HUDEP-2 (cell line): Measurements from ENCODE around the gene RBP3.
A peak's percentile ranks its signal among the peaks of the same experiment; 100 is the strongest.

Experiments used
- DNase-seq, 76 experiments: peaks; one replicate each; lab custom pipeline; 2025; ENCODE audit not compliant: unreplicated experiment in 76 of 76; lab: John Stamatoyannopoulos, UW

The RBP3 gene

DNA sequence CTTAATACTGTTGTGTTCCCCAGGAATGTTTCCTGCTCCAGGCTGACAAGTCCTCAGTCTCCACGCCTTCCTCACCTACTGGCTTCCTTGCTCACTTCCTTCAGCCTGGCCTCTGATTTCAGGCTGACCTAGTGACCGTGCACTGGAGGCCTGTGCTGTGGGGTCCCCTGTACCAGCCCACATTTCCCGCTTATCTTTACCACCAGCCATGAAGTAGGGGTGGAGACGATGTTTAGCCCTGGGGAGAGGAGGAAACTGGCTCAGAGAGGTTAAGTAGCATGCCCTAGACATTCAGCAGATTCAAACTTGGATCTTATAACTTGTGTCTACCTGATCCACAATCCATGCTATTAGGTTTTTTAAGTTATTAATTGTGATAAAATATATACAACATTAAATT is 40.7 kb downstream of the RBP3 start:
- DNase-seq: no peak

DNA sequence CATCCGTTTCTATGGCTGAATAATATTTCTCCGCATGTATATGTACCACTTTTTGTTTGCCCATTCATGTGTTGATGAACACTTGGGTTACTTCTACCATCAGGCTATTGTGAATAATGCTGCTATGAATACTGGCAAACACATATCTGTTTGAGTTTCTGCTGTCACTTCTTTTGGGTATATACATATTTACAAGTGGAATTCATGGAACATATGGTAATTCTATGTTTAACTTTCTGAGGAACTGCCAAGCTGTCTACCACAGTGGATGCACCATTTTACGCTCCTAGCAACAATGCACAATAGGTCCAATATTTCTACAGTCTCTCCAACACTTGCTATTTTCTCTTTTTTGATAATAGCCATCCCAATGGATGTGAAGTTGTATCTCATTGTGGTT is 41.5 kb downstream of the RBP3 start:
- DNase-seq: no peak

DNA sequence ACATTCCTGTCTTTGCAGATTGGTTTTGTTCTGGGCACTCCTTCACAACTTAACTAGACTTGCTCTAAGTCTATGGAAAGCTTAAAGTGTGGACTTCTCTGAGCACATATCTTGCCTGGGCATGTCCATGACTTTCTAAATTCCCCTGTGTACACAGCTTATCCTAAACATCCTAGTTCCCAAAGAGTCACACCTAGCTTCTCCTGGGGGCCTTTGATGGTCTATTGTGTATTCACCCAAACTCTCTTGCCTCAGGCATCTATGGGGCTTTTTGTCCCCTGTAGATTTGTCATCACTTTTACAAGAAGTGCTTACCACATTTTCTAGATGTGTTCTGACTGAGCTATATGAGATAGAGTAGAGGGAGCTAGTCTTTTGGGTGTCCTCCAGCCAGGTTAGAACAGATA is 48.2 kb downstream of the RBP3 start:
- DNase-seq: no peak

DNA sequence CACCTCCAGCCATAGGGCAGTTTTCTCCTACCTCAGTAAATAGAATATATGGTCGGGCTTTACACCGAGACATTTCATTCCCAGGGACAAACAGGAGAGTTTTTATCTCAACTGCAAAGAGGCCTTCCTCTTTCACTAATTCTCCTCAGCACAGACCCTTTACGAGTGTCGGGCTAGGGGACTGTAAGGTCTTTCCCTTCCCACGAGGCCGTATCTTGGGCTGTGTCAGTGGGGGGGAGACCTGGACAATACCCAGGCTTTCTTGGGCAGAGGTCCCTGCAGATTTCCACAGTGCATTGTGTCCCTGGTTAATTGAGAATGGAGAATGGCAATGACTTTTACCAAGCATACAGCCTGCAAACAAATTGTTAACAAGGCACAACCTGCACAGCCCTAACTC is 49.1 kb downstream of the RBP3 start:
- DNase-seq: no peak

DNA sequence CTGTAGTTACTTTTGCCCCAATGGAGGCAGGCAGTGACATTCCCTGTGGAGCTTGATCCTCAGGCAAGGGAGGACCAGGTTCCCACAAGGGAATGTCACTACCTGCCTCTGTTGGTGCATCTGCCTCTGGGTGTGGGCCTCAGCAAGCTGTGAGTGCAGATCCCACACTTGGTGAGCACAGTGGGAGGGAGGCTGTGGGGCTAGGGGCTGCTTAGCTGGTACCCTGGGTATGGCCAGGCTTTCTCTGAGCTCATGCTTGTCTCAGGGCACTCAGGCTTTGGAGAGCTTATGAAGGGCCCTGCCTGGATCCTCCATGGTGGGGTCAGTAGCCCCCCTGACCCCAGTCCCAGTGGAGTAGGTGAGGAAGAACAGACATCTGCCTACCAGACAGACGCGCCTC is 52.1 kb downstream of the RBP3 start:
- no peak for DNase-seq

DNA sequence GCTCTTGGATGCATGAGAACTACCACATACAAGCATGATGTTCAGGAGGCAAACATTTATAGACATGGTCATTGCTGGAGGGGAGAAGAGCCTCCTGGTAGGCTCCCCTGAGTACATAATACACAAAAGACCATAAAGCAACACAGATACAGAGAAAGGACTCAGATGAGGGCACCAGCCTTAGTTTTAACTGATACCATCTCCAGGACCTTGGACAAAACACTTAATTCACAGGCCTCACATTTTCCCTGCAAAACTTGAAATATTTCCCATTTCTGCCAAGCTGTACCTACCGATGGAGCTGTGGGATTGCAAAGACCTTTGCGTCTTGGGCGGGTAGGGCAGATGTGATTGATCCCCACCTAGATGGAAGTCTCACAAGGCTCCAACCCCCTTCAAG is 52.6 kb downstream of the RBP3 start:
- no peak for DNase-seq

DNA sequence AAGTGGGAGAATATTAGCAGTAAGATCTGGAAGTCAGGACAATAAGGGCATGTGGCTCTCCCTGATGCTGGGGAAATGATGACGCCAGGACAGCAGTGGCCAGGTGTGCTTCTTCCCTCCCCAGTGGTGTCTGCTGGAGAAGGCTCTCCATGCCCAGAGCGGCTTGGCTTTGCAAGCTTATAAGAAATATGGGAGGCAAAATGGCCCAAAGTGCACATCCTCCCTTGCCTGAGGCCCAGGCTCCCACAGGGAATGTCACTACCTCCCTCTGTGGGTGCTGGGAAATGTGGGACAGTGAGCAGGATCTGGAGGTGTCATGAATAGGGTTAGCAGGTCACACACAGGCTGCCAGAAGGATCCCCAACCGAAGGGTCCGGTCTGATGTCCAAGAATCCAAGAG is 53.0 kb downstream of the RBP3 start:
- DNase-seq: no peak

DNA sequence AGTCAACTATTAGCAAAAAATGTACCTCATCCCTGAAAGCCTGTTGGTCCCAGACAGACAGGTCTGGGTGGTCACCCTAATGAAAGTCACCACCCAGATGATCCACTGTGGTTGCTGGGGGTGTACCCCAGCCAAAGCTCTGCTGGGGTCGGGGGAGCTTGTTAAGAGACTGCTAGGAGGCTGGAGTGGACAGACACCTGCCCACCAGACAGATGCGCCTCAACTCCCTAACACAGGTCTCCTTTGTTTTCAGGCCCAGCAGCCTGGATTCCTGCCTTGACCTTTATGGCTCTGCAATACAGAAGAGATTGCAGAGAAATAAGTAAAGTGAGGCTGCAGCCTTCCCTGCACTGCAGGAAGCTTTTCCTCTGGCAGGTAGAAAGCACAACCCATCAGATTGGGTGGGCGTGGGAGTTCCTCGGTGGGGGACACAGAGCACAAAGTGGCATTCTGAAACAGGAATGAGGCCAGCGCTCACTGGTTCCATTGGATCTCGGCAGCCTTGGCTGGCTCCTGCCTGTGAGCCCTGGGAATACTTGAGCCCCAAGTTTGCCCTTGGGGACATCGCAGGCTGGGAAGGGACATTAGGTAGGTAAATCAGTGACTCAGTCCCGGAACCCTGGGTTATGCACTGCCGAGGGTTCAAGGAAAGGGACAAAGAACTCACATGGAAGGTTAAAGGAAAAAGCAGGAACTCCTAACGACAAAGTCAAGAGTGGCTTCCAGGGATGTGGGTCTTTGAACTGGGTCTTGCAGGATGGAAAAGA is 53.9 kb downstream of the RBP3 start:
- DNase-seq: no peak

DNA sequence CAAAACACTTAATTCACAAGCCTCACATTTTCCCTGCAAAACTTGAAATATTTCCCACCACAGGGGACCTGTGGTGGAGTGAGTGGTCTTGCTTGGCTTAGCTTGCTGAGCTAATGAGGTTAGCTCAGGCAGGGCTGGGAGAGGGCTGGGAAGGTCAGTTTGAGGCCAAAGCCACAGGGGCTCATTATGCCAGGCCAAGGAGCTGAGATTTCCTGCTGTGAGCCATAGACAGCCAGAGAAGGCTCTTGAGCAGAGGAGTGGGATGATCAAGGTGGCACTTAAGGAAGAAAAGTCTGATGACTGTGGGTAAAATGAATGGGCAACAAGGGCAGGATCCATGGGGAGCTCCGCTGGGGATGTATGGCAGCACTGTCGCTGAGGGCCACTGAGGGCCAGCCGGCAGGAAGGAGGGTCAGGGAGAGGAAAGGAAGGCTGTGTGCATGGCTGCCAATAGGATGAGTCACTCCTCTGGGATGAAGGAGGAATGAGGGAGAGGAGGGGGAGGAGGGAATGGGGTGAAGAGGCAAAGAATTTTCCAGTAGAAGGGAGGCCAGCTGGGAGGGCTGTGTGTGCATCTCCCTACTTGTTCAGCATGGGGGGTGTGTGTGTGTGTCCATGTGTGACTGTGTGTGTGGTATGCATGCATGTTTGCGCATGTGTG is 54.6 kb downstream of the RBP3 start:
- no peak for DNase-seq

DNA sequence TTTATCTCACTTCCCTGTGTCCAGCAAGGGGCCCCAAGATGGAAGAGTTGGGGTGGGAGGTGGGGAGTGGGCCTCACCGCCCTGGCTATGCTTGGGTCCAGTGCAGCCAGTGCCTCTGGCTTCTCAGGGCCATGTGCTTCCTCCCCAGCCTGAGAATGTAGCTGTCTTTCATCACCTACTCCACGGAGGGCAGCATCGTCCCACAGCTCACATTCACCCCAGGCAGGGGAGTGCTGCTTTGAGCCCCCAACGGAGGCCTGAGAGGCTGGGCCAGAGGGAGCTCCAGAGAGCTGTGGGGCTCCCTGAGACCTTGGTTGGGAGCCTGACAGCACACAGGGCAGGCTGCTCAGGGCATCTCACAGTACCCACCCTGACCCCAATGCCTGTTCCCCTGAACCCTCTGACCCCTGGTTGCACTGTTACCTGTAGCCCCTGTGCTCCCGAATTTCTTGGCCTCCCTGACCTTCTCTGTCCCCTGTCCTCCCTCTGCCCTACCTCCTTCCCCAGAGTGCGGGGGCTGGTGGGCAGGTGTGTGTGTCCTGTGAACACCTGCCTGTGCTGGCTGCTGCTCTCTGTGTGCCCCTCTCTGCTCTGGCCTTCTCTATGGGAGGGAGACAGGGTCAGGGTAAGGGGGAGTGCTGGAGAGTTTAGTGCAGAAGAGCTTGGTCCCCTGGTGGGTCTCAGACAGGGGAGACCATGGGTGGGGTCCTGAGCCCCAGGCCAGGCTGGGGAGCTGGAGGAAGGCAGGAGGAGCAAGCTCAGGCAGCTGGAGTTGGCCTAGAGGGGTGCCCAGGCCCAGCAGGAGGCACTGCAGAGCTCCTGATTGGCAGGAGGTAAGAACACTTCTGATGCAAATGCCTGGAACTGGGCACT is 55.5 kb downstream of the RBP3 start:
- DNase-seq: no peak

DNA sequence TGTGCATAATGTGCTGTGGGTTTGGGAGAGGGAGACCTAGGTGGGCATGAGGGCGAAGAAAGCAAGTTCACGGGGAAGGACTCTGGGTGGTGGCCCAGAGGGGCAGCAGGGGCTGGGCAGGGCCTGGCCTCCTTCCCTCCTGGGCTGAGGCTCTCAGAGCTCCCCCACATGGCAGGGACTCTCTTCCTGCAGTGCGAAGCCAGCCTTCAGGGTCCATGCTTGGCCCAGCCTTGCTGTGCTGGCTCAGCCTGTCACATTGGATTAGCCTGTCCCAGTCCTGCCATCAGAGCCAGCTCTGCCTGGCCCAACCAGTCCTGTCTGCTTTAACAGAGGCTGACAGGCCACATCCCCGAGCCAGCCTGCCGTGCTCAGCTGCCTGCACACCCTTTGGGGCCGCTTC is 56.3 kb downstream of the RBP3 start:
- DNase-seq: no peak

DNA sequence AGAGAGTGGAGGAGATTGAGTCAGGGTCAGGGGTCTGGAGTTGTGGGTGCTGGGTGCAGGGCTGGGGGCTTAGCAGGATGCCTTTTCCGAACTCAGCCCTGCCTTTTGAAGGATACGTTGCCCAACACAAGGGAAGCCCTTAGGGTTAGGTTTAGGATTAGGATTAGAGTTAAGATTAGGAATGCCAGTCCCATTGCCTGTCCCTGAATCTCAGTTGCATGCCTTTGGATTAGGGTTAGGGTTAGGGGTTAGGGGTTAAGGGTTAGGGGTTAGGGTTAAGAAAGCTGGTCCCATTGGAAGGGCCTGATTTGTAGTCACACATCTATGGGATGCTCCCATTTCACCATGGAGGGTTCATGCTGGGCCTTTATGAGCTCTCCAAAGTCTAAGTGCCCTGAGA is 56.8 kb downstream of the RBP3 start:
- DNase-seq: no peak

DNA sequence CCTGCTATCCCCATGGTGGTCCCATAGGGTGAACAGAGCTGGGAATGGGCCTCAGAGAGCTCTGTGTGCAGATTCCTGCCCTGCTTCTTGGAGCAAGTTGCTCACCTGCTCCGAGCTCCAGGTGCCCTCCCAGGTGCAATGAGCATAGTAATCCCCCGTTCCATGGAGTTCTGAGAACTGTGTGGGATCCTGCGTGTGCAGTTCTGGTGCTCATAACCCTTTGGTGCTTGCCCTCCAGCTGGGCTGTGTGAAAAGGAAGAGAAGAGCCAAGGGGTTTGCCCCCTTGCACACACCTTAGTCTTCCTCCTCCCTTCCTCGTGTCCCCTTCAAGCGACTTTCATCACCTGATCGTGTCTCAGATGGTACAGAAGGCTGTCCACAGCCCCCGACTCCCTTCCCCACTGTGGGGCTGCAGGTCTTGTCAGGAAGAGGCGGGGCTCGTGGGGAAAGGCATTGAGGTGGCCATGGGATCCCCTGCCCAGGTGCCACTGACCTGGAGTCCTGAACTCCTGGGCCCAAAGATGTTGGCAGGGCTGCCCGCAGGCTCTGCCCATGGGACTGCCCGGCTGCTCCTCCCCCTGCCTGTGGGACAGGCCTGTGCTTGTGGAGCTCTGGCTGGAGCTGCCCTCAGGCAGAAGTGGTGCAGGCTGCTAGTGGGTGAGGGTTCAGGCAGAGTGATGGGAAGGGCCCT is 57.8 kb downstream of the RBP3 start:
- DNase-seq: no peak

DNA sequence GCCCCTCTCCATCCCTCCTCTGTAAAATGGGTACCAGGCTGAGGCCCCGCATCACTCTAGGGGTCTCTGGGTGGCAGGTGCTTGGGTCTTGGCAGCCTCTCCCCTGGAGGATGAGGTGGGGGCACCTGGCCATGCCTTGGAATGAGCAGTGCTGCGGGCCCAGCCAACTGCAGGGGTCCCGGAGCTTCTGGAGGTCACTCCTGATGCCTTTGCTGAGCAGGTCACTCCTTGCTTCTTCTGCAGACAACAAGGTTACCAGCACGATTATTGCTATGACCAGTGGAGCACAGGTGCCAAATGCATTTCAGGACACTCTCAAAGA is 58.3 kb downstream of the RBP3 start:
- DNase-seq: no peak

DNA sequence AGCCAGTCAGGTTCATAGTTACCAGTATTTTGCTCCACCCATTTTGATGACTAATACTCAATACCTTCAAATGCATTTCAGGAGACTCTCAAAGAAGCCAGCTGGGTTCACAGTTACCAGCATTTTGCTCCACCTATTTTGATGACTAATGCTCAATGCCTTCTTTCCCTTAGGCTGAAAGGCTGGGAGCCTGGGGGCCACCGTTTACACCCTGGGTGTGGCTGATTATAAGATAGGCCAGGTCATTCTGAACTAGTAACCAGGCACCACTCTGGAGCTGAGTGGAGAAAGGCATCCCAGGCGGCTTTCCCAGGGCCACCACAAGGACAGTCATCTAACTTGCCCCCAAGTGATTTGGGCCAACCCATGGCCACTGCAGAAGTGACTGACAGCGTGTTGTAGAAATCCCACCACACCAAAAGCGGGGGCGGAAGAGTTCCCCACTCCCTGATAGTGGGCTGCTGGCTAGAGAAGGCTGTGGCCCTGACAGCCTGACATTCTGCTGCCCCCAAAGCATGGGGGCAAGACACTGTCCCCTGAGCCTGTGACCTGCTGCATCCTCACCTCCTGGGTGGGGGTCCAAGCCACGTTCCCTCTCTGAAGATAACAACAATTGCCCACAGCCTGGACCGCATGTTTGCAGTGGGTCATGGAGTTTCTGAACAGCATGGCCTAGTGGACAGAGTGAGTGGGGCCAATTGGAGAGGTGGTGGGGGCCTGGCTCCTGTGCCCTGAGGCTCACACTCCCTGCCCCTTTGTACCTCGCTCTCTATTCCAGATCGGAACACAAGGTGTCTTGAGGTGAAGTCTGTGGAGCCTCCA is 58.9 kb downstream of the RBP3 start:
- peak in 53 of 76 experiments; percentile 3 to 75 (median 31) for DNase-seq
